Measurements from ENCODE around the gene SARM1.
A peak's percentile ranks its signal among the peaks of the same experiment; 100 is the strongest.

SARM1 gene

GRCh38 chr17:28368306-28368831 is 3.1 kb upstream of the SARM1 start:
- TF ChIP-seq, protein P1, sequence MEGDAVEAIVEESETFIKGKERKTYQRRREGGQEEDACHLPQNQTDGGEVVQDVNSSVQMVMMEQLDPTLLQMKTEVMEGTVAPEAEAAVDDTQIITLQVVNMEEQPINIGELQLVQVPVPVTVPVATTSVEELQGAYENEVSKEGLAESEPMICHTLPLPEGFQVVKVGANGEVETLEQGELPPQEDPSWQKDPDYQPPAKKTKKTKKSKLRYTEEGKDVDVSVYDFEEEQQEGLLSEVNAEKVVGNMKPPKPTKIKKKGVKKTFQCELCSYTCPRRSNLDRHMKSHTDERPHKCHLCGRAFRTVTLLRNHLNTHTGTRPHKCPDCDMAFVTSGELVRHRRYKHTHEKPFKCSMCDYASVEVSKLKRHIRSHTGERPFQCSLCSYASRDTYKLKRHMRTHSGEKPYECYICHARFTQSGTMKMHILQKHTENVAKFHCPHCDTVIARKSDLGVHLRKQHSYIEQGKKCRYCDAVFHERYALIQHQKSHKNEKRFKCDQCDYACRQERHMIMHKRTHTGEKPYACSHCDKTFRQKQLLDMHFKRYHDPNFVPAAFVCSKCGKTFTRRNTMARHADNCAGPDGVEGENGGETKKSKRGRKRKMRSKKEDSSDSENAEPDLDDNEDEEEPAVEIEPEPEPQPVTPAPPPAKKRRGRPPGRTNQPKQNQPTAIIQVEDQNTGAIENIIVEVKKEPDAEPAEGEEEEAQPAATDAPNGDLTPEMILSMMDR (IDR thresholded peaks at IDR 0.05; ENCODE audit: low read depth, low read length) = no peak
- TF ChIP-seq, protein P2, sequence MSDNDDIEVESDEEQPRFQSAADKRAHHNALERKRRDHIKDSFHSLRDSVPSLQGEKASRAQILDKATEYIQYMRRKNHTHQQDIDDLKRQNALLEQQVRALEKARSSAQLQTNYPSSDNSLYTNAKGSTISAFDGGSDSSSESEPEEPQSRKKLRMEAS (IDR thresholded peaks at IDR 0.05; ENCODE audit: low read depth, low read length) = no peak
- TF ChIP-seq MYC (IDR thresholded peaks at IDR 0.05; ENCODE audit: low read depth, low read length) = no peak
- no peak for TF ChIP-seq POLR2A (IDR thresholded peaks at IDR 0.05; ENCODE audit: extremely low read depth, insufficient read length)
- H3K4me3 ChIP-seq (ENCODE audit: low read depth, low read length) = no peak overlapping the region
- no peak for DNase-seq (ENCODE audit: low read depth)

DNA sequence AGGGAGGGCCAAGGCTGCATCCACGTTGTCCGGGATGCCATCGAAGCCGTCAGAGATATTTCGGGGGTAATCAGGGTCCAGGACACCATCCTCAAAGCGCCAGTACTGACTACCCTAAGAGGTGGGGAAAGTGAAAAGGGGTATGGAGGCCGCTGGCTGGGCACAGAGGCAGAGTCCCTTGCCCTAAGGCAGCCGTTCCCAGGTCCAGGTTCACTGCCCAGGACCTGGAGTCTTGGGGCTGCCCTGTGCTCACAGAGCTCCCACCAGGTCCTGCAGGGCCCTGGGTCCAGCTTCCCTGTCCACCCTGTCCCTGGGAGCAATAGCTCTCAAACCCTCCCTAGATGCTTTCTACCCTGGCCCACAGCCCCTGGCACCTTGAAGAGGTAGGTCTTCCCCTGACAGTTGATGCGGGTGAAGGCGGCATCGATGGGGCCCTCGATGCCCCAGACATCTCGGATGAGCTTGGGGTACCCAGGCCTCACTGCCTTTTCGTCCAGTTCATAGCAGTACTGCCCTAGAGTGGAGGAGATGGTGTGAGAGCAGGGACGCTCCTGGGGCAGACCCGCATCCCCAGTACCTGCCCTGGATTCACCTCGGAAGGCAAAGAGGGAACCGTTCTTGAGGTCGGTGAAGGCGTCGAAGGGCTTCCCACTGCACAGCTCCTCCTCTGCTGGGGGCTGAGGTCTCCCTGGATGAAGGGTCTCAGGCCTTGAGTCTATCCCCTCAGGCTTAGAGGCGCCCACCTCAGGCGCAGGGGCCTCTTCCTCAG is 2.4 kb upstream of the SARM1 start:
- no peak for DNase-seq (ENCODE audit: low read depth)
- H3K4me3 ChIP-seq (ENCODE audit: low read depth, low read length) = no peak overlapping the region
- TF ChIP-seq, protein P2 (IDR thresholded peaks at IDR 0.05; ENCODE audit: low read depth, low read length) = no peak
- TF ChIP-seq MYC (IDR thresholded peaks at IDR 0.05; ENCODE audit: low read depth, low read length) = no peak
- no peak for TF ChIP-seq POLR2A (IDR thresholded peaks at IDR 0.05; ENCODE audit: extremely low read depth, insufficient read length)
- TF ChIP-seq, protein P1 (IDR thresholded peaks at IDR 0.05; ENCODE audit: low read depth, low read length) = no peak

GRCh38 chr17:28369684-28370034 is 1.8 kb upstream of the SARM1 start:
- no peak overlapping the region for H3K4me3 ChIP-seq (ENCODE audit: low read depth, low read length)
- DNase-seq (ENCODE audit: low read depth) = no peak
- TF ChIP-seq, protein P2 (IDR thresholded peaks at IDR 0.05; ENCODE audit: low read depth, low read length) = no peak
- TF ChIP-seq MYC (IDR thresholded peaks at IDR 0.05; ENCODE audit: low read depth, low read length) = no peak
- TF ChIP-seq, protein P1 (IDR thresholded peaks at IDR 0.05; ENCODE audit: low read depth, low read length) = no peak
- no peak for TF ChIP-seq POLR2A (IDR thresholded peaks at IDR 0.05; ENCODE audit: extremely low read depth, insufficient read length)

DNA sequence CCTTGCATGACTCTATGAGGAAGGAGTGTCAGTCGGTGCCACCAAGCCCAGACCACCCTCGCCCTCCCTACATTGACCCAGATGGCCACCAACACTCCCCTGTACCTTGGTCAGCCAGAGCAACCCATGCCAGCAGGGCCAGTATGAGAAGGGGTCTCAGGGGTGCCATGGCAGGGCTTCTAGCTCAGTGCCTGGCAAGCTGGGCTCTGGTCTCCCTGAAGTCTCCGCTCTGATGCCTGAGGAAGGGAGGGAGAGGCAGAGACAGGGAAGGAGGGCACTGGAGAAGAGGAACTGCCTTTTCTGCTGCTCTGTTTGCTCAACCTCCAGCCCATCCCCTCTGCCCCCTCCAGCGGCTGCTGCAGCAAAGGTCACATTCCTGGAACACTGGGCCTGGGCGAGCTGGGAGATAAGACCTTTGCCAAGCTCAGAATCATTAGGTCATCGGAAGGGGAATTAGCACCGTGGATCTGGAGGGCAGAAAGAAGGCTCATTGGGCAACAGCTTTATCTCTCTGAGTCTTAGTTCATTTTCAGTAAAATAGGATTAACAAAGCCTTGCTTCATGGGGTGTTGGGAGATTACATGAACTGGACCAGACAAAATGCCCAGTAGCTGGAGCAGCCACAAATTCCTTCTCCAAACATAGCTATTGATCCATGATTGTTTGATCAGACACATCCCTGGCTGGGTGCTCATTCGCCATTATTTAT is 1.3 kb upstream of the SARM1 start, which contains the start of gene VTN:
VTN (minus strand) TSS at position 273 of the 709 bp plus-strand sequence; CDS start at position 169, 104 bp downstream.
- peak; percentile 45 for DNase-seq (ENCODE audit: low read depth)
- no peak within 1 kb of the TSS for H3K4me3 ChIP-seq (ENCODE audit: low read depth, low read length)
- TF ChIP-seq, protein P2 (IDR thresholded peaks at IDR 0.05; ENCODE audit: low read depth, low read length) = no peak
- TF ChIP-seq, protein P1 (IDR thresholded peaks at IDR 0.05; ENCODE audit: low read depth, low read length) = peak; percentile 5

- H3K4me3 ChIP-seq (ENCODE audit: low read depth, low read length) = no peak overlapping the region
- no peak for DNase-seq (ENCODE audit: low read depth)
- TF ChIP-seq POLR2A (IDR thresholded peaks at IDR 0.05; ENCODE audit: extremely low read depth, insufficient read length) (no peak), MYC (IDR thresholded peaks at IDR 0.05; ENCODE audit: low read depth, low read length) (no peak)
- TF ChIP-seq, protein P1 (IDR thresholded peaks at IDR 0.05; ENCODE audit: low read depth, low read length) = no peak
- TF ChIP-seq, protein P2 (IDR thresholded peaks at IDR 0.05; ENCODE audit: low read depth, low read length) = no peak
These were observed 770 bp upstream of the SARM1 start for GRCh38 chr17:28370744-28371103.

Measured in NB4 (cell line).